A549 (cell line): Measurements from ENCODE around the gene NDUFS8. TPM values are rescaled to one million over a fixed set of nuclear protein-coding genes. Genes with fewer than 3 reads are reported as not detected.
A peak's percentile ranks its signal among the peaks of the same experiment; 100 is the strongest.

ENCODE experiments used
- ATAC-seq, 2 experiments: fragments of 200-7000 bp in 1 of 2; fragments of >200 bp in 1 of 2; cut with Nextera tagmentation in 1 of 2; cut with Tn5 transposase in 1 of 2; 3 replicates each; pipeline versions ENCODE4 v1.8.0 to v1.9.1; 2018 to 2020; ENCODE audit warnings: mild to moderate bottlenecking in 1 of 2, moderate library complexity in 1 of 2
- CTCF ChIA-PET: fragments of 300-600 bp; sonication (Branson Sonifier 250); formaldehyde crosslinking; extraction: SDS; loops from one replicate; lab custom pipeline; 2021; ENCODE audit warnings: antibody characterized with exemption, inconsistent platforms; lab: Yijun Ruan, JAX
- POLR2A ChIA-PET: fragments of 350-600 bp; formaldehyde crosslinking; extraction: SDS; loops from one replicate; lab custom pipeline; 2021; ENCODE audit warnings: antibody characterized with exemption, inconsistent platforms; lab: Yijun Ruan, JAX
- DNase-seq, 2 experiments: peaks; one replicate each; pipeline versions ENCODE4 v3.0.0 to v3.0.0-alpha.2; 2011 to 2016; ENCODE audit warnings: low read depth in 1 of 2, low spot score in 1 of 2
- FAIRE-seq: peaks from 2 replicates; lab custom pipeline; 2011; peaks lifted over from hg19 to GRCh38; lab: Jason Lieb, UNC
- H3K27ac ChIP-seq, 2 experiments: fragments of >200 bp; sonication (Bioruptor Twin); formaldehyde crosslinking; 3 replicates each; pipeline ENCODE4 v1.5.1; 2016 to 2017
- H3K4me1 ChIP-seq: fragments of >200 bp; sonication (Bioruptor Twin); formaldehyde crosslinking; 3 replicates; pipeline ENCODE4 v1.6.1; 2016
- H3K4me2 ChIP-seq: fragments of >200 bp; sonication (Bioruptor Twin); formaldehyde crosslinking; 3 replicates; pipeline ENCODE4 v1.6.1; 2016
- H3K4me3 ChIP-seq: fragments of >200 bp; sonication (Bioruptor Twin); formaldehyde crosslinking; 3 replicates; pipeline ENCODE4 v1.5.1; 2016
- H3K9me3 ChIP-seq: fragments of >200 bp; sonication (Bioruptor Twin); formaldehyde crosslinking; 3 replicates; pipeline ENCODE4 v1.6.1; 2016
- EHMT2 ChIP-seq: fragments of 200-600 bp; sonication (generic); IDR thresholded peaks from 2 replicates; pipeline ENCODE4 v1.6.1; 2016; ENCODE audit warnings: antibody characterized with exemption, low read depth, mild to moderate bottlenecking, moderate library complexity
- FOSB ChIP-seq: fragments of 250-450 bp; sonication (Bioruptor Pico); IDR thresholded peaks from 2 replicates; pipeline ENCODE4 v1.5.0; 2020; ENCODE audit warnings: mild to moderate bottlenecking, moderate library complexity
- HEYL ChIP-seq: fragments of 250-450 bp; sonication (Bioruptor Pico); IDR thresholded peaks from 2 replicates; pipeline ENCODE4 v1.8.0; 2021; ENCODE audit warnings: mild to moderate bottlenecking, moderate library complexity
- HMGXB4 ChIP-seq: fragments of 250-450 bp; sonication (Bioruptor Pico); IDR thresholded peaks from 2 replicates; pipeline ENCODE4 v1.5.0; 2021; ENCODE audit warnings: mild to moderate bottlenecking, moderate library complexity, borderline replicate concordance
- JUN ChIP-seq, 2 experiments: fragments of >200 bp; sonication (Bioruptor Twin); formaldehyde crosslinking; IDR thresholded peaks; 2 replicates in 1 of 2; 3 replicates in 1 of 2; pipeline ENCODE4 v1.6.1; 2016 to 2017
- KDM5A ChIP-seq: fragments of 200-600 bp; sonication (generic); IDR thresholded peaks from 2 replicates; pipeline ENCODE4 v1.6.1; 2016; ENCODE audit warnings: antibody characterized with exemption, mild to moderate bottlenecking
- MAX ChIP-seq: IDR thresholded peaks from 2 replicates; pipeline ENCODE4 v1.6.1; 2012
- MYC ChIP-seq: IDR thresholded peaks from 2 replicates; pipeline ENCODE4 v1.6.1; 2012; ENCODE audit warnings: mild to moderate bottlenecking, inconsistent platforms, low read length, improper control_type of control experiment, borderline replicate concordance
- NR3C1 ChIP-seq: fragments of >200 bp; sonication (Bioruptor Twin); formaldehyde crosslinking; IDR thresholded peaks from 3 replicates; pipeline ENCODE4 v1.6.1; 2017
- PHF8 ChIP-seq: fragments of 200-600 bp; sonication (generic); IDR thresholded peaks from 2 replicates; pipeline ENCODE4 v1.6.1; 2016; ENCODE audit warnings: low read depth, mild to moderate bottlenecking, antibody characterized with exemption, moderate library complexity, borderline replicate concordance
- POLR2A ChIP-seq: IDR thresholded peaks from 2 replicates; pipeline ENCODE4 v1.6.1; 2012; ENCODE audit warnings: mild to moderate bottlenecking, low read length
- RFX5 ChIP-seq: fragments of 450-650 bp; IDR thresholded peaks from 2 replicates; pipeline ENCODE4 v1.7.1; 2014; ENCODE audit warnings: antibody characterized with exemption, mild to moderate bottlenecking, moderate library complexity
- SREBF2 ChIP-seq: fragments of 450-650 bp; IDR thresholded peaks from 2 replicates; pipeline ENCODE4 v1.6.1; 2014; ENCODE audit warnings: mild to moderate bottlenecking, moderate library complexity
- ZSCAN20 ChIP-seq: fragments of 250-450 bp; sonication (Bioruptor Pico); IDR thresholded peaks from 2 replicates; pipeline ENCODE4 v1.8.0; 2022; ENCODE audit warnings: mild to moderate bottlenecking, moderate library complexity
- WGBS: methylation state at CpG from one replicate; pipeline ENCODE4 v1.1.6; 2017; ENCODE audit errors: missing lambda C conversion rate; 5-methylcytosine and 5-hydroxymethylcytosine counted together
- polyA plus RNA-seq, 4 experiments: library from polyadenylated mRNA; depleted of rRNA in 3 of 4; stranded (reverse); fragments of >200 nt; fragmentation: RNase III in 1 of 4; extraction: RNeasy Plus Mini Kit Qiagen cat#74134 plus additional on column Dnase treatment in 1 of 4; gene quantifications; 2 replicates in 3 of 4; 3 replicates in 1 of 4; pipeline ENCODE4 v1.2.3, GENCODE V29; 2011 to 2017
- TF ChIP-seq, protein P1 (sequence below): fragments of 450-650 bp; IDR thresholded peaks from 2 replicates; pipeline ENCODE4 v1.6.1; 2014; ENCODE audit warnings: antibody characterized with exemption
- TF ChIP-seq, protein P2 (sequence below): fragments of 200-600 bp; sonication (generic); IDR thresholded peaks from 2 replicates; pipeline ENCODE4 v1.6.1; 2016; ENCODE audit warnings: antibody characterized with exemption, mild to moderate bottlenecking, moderate library complexity
- TF ChIP-seq, protein P3 (sequence below): fragments of 250-450 bp; sonication (Bioruptor Pico); IDR thresholded peaks from 2 replicates; pipeline ENCODE4 v1.5.0; 2020; ENCODE audit warnings: low read depth, mild to moderate bottlenecking, moderate library complexity

Gene NDUFS8
- polyA plus RNA-seq, 2 of the 4 experiments (the other 2 are of a cell fraction), result 71.0 to 298 TPM

DNA sequence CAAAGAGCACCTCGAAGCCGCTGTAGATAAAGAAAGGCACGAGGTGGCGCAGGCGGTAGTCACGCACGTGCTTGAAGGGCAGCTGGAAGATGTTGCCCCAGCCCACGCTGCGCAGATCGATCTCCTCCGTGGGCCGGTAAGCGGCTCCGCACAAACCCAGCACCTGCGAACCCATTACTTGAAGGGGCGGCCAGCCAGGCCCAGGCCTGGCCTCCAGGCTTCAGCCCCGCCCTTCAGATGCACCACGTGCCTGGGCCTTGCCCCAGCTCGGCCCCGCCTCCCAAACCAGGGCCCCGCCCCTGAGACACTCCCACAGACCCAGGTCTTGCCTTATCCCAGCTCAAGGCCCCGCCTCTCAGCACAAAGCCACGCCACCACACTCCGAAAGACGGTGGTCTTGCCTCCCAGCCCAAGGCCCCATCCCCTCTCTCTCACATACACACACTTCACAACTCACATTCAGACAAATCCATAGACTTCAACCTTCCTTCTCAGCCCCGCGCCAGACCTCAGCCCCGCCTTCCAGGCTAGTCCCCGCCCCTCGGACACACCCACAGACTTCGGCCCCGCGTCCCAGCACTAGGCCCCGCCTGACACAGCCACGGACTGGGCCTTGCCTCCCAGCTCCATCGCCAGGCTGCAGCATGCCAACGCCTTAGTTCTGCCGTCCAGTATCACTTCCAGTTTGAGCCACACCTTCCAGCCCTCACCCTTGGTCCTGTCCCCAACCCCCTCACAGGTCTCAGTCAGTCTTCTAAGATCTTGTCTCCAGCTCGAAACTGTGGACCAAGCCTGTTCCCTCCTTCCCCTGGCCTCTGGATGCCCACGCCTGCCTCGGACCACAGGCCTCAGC, 33.6 kb upstream of the NDUFS8 start:
- DNase-seq (peak in 1 of 2 experiments; percentile 92), ATAC-seq (peak; percentile 86 to 95), FAIRE-seq (no peak)
- POLR2A ChIA-PET, result interaction anchor here (1.1 to 1.4 kb wide), 2 partner anchors 14 to 16 kb away, joined by 3 to 5 read pairs; no protein-coding TSS in a partner anchor
- peaks cover 13% of the 10 kb centered on the region for H3K4me1 ChIP-seq
- peak overlapping the region in 1 of 2 experiments; percentile 56; a peak in 2 of 6 replicates for H3K27ac ChIP-seq
- WGBS, result 62% methylated on average over 37 of the region's 41 CpGs
- TF ChIP-seq KDM5A (no peak), JUN (IDR thresholded peaks at IDR 0.05) (0 out of 5 replicates have a peak, but pooled peaks of 1 of the 2 experiments have one; percentile 25), ZSCAN20 (no peak), MYC (0 out of 2 replicates have a peak, but pooled peaks have one; percentile 24), SREBF2 (no peak), MAX (peak; percentile 61), POLR2A (no peak), HMGXB4 (CRISPR knock-in tag) (no peak)
- TF ChIP-seq, protein P1, sequence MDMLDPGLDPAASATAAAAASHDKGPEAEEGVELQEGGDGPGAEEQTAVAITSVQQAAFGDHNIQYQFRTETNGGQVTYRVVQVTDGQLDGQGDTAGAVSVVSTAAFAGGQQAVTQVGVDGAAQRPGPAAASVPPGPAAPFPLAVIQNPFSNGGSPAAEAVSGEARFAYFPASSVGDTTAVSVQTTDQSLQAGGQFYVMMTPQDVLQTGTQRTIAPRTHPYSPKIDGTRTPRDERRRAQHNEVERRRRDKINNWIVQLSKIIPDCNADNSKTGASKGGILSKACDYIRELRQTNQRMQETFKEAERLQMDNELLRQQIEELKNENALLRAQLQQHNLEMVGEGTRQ, result peak; percentile 86
- H3K9me3 ChIP-seq, result no peaks in the 10 kb centered on the region
- CTCF ChIA-PET, result interaction anchor here (1.1 to 1.4 kb wide), 3 partner anchors 12 to 149 kb away, joined by 3 read pairs; no protein-coding TSS in a partner anchor
- H3K4me3 ChIP-seq, result no peak overlapping the region
- no peak overlapping the region for H3K4me2 ChIP-seq

- Histone ChIP-seq H3K9me3 (no peaks in the 10 kb centered on the region), H3K27ac (peak overlapping the region in 1 of 2 experiments; percentile 56; a peak in 2 of 6 replicates), H3K4me3 (no peak overlapping the region), H3K4me2 (no peak overlapping the region), H3K4me1 (peaks cover 16% of the 10 kb centered on the region)
- ATAC-seq (no peak; a peak in 1 of 6 replicates), DNase-seq (no peak), FAIRE-seq (no peak)
- ChIA-PET POLR2A (interaction anchor here (1.1 to 1.4 kb wide), 2 partner anchors 13 to 15 kb away, joined by 3 to 5 read pairs; no protein-coding TSS in a partner anchor), CTCF (interaction anchor here (1.1 to 1.4 kb wide), 2 partner anchors 12 to 150 kb away, joined by 3 read pairs; no protein-coding TSS in a partner anchor)
- 96% methylated on average over 27 of the region's 29 CpGs for WGBS
- no peak for TF ChIP-seq SREBF2
- TF ChIP-seq PHF8, result no peak
- TF ChIP-seq RFX5, result no peak
- no peak for TF ChIP-seq NR3C1
- no peak for TF ChIP-seq EHMT2
- no peak for TF ChIP-seq HEYL (CRISPR knock-in tag)
- TF ChIP-seq, protein P2, sequence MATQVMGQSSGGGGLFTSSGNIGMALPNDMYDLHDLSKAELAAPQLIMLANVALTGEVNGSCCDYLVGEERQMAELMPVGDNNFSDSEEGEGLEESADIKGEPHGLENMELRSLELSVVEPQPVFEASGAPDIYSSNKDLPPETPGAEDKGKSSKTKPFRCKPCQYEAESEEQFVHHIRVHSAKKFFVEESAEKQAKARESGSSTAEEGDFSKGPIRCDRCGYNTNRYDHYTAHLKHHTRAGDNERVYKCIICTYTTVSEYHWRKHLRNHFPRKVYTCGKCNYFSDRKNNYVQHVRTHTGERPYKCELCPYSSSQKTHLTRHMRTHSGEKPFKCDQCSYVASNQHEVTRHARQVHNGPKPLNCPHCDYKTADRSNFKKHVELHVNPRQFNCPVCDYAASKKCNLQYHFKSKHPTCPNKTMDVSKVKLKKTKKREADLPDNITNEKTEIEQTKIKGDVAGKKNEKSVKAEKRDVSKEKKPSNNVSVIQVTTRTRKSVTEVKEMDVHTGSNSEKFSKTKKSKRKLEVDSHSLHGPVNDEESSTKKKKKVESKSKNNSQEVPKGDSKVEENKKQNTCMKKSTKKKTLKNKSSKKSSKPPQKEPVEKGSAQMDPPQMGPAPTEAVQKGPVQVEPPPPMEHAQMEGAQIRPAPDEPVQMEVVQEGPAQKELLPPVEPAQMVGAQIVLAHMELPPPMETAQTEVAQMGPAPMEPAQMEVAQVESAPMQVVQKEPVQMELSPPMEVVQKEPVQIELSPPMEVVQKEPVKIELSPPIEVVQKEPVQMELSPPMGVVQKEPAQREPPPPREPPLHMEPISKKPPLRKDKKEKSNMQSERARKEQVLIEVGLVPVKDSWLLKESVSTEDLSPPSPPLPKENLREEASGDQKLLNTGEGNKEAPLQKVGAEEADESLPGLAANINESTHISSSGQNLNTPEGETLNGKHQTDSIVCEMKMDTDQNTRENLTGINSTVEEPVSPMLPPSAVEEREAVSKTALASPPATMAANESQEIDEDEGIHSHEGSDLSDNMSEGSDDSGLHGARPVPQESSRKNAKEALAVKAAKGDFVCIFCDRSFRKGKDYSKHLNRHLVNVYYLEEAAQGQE, result no peak
- no peak for TF ChIP-seq FOSB (CRISPR knock-in tag)
- TF ChIP-seq, protein P3, sequence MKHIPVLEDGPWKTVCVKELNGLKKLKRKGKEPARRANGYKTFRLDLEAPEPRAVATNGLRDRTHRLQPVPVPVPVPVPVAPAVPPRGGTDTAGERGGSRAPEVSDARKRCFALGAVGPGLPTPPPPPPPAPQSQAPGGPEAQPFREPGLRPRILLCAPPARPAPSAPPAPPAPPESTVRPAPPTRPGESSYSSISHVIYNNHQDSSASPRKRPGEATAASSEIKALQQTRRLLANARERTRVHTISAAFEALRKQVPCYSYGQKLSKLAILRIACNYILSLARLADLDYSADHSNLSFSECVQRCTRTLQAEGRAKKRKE (CRISPR knock-in tag), result no peak
Observed at GRCh38 chr11:67997475-67997921, 33.0 kb upstream of the NDUFS8 start.
